Activated CD4-positive, alpha-beta T cell treated with anti-CD3 and anti-CD28 coated beads, Interleukin-10, Interleukin-2, amounts not matched to agents 100 ng/mL and 50 ng/mL, durations not matched to agents 16 hours and 8 hours (primary cell): ENCODE results near the gene GPC1.
A peak's percentile ranks its signal among the peaks of the same experiment; 100 is the strongest.

Source experiments
- DNase-seq: peaks from one replicate; pipeline ENCODE4 v3.0.0-alpha.2; 2020

Gene GPC1

DNA sequence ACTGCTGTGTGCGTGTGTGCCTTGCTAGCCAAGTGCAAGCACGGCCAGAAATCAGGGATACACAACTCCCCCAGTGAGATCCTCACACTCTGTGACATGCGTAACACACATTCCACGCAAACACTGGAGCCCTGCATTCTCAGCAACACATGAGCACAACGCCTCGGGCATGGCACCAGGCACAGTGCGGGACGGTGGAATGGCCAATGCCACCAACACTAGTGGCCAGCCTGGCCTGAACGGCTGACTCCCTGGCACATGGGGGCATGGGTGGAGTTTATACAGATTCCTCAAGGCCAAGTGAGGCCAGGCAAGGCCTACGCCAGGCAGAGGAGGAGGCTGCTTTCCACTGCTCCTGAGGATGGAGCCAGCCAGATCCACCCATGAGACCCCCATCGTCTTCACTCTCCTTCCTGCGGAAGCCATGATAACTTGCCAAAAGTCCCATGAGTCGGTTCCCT, 66.1 kb downstream of the GPC1 start:
- no peak for DNase-seq

GRCh38 chr2:240502059-240502429, 66.6 kb downstream of the GPC1 start:
- no peak for DNase-seq

DNA sequence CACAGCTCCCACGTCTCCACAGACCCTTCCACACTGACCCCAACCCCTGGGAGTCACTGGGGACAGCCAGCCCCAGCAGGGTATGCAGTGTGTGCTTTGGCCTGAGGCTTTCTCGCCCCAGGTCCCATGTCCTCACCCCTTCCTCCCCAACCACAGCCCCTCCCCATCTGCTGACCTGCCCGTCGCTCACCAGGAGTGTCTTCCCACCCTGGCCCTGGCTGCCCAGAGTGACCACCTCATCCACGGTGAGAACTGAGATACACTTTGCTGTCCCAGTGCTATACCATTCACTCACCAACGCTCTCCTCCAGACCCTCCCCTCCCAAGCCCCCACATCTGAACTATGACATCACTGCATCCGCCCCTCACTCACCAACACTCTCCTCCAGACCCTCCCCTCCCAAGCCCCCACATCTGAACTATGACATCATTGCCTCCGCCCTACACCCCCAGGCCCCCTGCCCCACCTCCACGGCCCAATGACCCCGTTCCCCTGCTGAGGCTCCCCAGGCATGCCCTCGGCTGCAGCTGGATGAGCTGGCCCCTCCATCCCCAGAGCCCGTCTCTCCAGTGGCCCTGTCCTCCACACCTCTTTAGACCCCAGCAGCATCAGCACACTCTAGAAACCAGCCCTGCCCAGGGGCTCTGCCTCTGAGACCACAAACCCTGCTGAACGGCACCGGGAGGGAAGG, 67.1 kb downstream of the GPC1 start:
- DNase-seq = no peak

DNA sequence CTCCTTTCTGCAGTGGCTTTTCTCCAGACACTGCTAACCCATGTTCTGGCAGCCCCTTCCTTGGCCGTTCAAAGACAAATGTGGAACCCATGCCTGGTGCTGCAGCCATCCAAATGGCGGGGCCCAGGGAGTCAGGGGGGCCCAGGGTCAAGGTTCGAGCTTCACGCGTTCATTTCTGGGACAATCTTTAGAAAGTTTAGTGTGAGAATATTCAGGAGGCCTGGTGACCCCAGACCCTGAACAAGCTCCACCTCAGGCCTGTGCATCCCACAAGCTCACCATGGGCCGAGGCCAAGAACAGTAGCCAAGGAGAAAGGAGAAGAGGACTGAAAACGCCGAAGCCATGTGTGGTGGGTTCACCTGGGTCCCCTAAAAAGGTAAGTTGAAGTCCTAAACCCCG, 67.9 kb downstream of the GPC1 start:
- no peak for DNase-seq

GRCh38 chr2:240503848-240504247, 68.4 kb downstream of the GPC1 start:
- no peak for DNase-seq

DNA sequence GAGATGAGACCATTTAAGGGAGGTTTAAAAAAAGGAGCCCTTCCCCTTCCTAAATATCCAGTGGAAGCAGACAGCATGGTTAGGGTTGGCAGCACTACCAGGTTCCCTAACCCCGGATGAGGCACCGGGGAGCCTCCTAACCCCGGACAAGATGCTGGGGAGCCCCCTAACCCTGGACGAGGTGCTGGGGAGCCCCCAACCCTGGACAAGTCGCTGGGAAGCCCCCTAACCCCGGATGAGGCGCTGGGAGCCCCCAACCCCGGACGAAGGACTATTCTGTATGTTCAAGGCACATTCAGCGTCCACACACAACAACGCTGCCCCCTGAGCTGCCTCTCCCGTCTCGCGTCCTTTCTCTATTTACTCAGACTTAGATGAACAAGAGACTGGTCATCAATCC, 70.4 kb downstream of the GPC1 start:
- no peak for DNase-seq

GRCh38 chr2:240506406-240507059, 71.1 kb downstream of the GPC1 start:
- no peak for DNase-seq

GRCh38 chr2:240507060-240507777, 71.8 kb downstream of the GPC1 start:
- DNase-seq = no peak

GRCh38 chr2:240507778-240508251, 72.4 kb downstream of the GPC1 start:
- no peak for DNase-seq

GRCh38 chr2:240508832-240509545, 73.5 kb downstream of the GPC1 start:
- no peak for DNase-seq

- no peak for DNase-seq
Measured at GRCh38 chr2:240509667-240510512, 74.4 kb downstream of the GPC1 start.

DNA sequence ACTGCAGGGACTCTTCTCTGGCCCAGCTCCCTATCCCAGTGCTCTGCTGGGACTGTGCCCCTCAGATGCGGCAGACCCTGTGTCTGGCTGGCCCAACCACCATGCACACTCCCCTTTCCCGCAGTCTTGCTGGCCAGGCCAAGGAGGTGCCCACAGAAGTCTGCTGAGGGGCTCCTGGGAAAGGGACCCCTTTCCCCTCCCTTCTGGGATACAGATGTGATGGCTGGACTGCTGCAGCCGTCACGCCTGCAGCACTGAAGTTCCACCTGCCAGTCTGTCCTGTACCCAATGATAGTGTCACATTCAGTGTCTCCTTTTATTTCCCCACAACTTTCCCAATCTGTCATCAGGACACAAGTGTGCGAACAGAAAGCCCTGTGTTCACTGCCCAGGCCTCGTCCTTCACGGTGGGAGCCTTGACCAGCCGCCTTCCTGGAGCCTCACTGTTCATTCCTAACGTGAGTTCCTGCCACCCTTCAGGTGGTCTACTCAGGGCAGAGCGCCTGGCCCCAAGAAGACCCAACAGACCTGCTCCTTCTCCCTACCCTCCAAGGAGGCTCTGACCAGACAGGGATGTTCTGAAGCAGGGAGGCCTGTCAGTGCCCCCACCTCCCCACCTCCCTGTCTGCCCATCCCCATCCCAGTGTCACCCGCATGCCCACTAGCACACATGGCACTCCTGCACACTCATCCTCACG, 75.2 kb downstream of the GPC1 start:
- no peak for DNase-seq

DNA sequence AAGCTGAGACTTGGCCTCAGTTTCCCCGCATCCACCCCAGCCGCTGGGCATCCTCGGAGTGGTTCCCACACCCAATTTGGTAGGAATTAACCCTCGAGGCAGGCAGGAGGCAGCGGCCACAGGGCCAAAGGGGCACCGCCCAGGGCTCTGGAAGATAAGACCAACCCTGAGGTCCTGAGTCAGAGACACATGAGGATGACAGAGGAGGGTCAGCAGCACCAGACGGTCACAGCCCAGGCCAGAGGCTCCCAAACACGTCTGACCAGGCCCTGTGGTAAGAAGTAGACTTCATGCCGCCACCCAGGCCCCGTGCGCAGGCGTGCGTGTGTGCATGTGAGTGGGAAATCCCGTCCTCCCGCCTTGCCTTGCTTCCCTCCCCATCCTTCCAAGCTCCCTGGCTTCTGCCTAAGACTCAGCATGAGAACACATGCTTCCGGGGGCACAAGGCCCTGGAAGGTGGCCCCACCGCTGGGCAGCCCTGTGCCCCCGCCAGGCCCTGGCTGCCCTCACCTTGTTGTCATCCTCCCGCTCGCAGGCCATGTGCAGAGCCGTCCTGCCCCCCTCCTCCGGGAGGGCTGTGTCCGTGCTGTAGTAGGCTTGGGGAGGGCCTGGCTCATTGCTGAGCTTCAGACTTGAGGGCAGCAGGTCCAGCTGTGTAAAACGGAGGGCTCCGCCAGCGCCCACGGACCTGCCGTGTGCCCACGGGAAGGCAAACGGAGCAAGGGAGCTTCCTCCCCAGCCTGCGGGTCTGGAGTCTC, 76.1 kb downstream of the GPC1 start:
- DNase-seq = no peak

DNA sequence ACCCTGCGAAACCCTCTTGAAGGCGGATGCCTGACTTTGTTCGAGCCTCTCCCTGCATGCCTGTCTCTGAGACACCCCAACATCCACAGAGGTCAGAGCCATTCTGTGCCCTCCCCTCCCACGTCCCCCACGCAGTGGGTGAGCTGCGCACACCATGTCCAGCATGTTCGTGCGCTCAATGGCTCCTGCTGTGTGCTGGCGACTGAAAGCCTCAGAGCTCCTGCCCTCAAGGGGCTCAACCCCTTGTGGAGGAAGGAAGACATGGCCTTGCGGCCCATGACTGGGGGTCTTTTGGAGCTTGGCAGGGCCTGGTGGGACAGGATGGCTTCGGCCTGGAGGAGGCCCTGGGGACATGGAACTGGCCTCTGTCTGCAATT, 76.6 kb downstream of the GPC1 start:
- no peak for DNase-seq

GRCh38 chr2:240512666-240513535, 77.4 kb downstream of the GPC1 start:
- DNase-seq = no peak

DNA sequence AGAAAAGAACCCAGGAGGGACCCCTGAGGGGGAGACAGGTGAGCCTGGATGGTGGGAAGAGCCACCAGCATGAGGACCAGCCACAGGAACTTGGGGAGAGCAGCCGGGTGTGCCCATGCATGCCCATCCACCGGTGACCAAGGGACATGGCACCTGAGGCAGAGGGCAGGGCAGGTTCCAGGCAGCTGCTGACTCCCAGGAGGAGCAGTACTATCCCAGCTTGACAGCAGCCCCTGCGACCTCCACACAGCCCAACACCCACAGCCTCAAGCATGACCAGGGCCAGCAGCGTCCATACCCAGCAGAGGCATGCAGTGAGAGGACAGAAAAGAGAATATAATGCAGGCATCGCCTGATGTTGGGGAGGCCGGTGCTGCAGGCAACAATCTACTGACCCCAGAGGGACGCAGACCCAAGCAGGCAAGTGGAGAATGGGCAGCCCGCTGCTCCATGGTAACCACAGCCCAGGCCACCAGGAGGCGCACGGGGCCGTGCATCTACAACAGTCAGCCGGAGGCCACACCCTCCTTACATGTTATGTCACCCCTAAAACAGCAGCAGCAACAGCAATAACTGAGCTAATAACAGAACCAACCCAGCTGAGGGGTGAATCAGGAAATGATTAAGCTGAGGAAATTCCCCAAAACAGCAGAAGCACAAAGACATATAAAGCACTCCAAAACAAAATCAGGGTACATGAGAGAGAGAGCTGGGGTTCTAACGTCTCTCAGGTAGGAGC, 78.3 kb downstream of the GPC1 start:
- peak; percentile 91 for DNase-seq

GRCh38 chr2:240514631-240515030, 79.2 kb downstream of the GPC1 start:
- DNase-seq = no peak

DNA sequence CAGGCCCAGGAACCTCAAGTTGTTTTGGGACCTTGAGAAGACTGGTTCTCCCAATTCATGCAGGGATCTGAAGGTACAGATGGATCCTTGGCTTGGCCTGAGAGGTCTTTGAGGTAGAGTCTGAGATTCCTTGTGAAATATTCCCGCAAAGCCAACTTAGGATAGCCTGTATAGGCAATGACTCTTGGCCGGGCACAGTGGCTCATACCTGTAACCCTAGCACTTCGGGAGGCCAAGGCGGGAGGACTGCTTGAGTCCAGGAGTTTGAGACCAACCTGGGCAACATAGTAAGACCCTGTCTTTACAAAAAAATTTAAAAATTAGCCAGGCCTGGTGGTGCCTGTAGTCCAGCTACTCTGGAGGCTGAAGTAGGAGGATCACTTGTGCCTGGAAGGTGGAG, 81.9 kb downstream of the GPC1 start:
- DNase-seq = no peak
